GM23338 (cell line): ENCODE measurements around the gene COL20A1. TPM values are rescaled to one million over a fixed set of nuclear protein-coding genes. Genes with fewer than 3 reads are reported as not detected.

Experiments
- ATAC-seq: fragments of 200-7000 bp; cut with Tn5 transposase; 3 replicates; pipeline ENCODE4 v1.9.1; 2020
- DNase-seq: peaks from one replicate; pipeline ENCODE4 v3.0.0-alpha.2; 2015; ENCODE audit warnings: low spot score
- H2AFZ ChIP-seq: fragments of 200-600 bp; sonication (generic); 2 replicates; pipeline ENCODE4 v1.8.0; 2016; ENCODE audit warnings: antibody characterized with exemption, mild to moderate bottlenecking, moderate library complexity
- H3F3A ChIP-seq: fragments of 200-600 bp; sonication (generic); replicated peaks from 2 replicates; pipeline ENCODE4 v1.8.0; 2017; ENCODE audit warnings: antibody characterized with exemption, mixed run types, low read depth
- H3K27ac ChIP-seq: fragments of 200-600 bp; sonication (generic); 2 replicates; pipeline ENCODE4 v1.6.1; 2016; ENCODE audit warnings: low read depth
- H3K27me3 ChIP-seq: fragments of 200-600 bp; sonication (generic); 2 replicates; pipeline ENCODE4 v1.8.0; 2016; ENCODE audit warnings: mild to moderate bottlenecking, mixed run types, moderate library complexity; ENCODE audit not compliant: insufficient read depth
- H3K36me3 ChIP-seq: fragments of 200-600 bp; sonication (generic); 2 replicates; pipeline ENCODE4 v1.8.0; 2016; ENCODE audit warnings: mild to moderate bottlenecking; ENCODE audit not compliant: insufficient read depth
- H3K4me1 ChIP-seq: fragments of 200-600 bp; sonication (generic); 2 replicates; pipeline ENCODE4 v1.8.0; 2016; ENCODE audit warnings: mild to moderate bottlenecking, moderate library complexity; ENCODE audit not compliant: insufficient read depth
- H3K4me2 ChIP-seq: fragments of 200-600 bp; sonication (generic); 2 replicates; pipeline ENCODE4 v1.7.1; 2017; ENCODE audit warnings: mixed run types
- H3K4me3 ChIP-seq: fragments of 200-600 bp; sonication (generic); 2 replicates; pipeline ENCODE4 v1.6.1; 2016; ENCODE audit warnings: mixed run types
- H3K79me2 ChIP-seq: fragments of 200-600 bp; sonication (generic); replicated peaks from 2 replicates; pipeline ENCODE4 v1.8.0; 2017; ENCODE audit warnings: mild to moderate bottlenecking; ENCODE audit not compliant: insufficient read depth
- H3K9me2 ChIP-seq: fragments of 200-600 bp; sonication (generic); 2 replicates; pipeline ENCODE4 v1.8.0; 2017; ENCODE audit not compliant: insufficient read depth
- H4K20me1 ChIP-seq: fragments of 200-600 bp; sonication (generic); replicated peaks from 2 replicates; pipeline ENCODE4 v1.8.0; 2017; ENCODE audit warnings: mild to moderate bottlenecking; ENCODE audit not compliant: insufficient read depth
- H3K27ac Mint-ChIP-seq: 2 replicates; pipeline ENCODE4 v1.8.0; 2020; ENCODE audit warnings: inconsistent platforms, mild to moderate bottlenecking, moderate library complexity, mixed read lengths
- H3K27me3 Mint-ChIP-seq: 3 replicates; pipeline ENCODE4 v1.8.0; 2022; ENCODE audit warnings: low read depth, mild to moderate bottlenecking, moderate library complexity, mixed read lengths, inconsistent platforms; ENCODE audit not compliant: insufficient read depth, poor library complexity
- H3K36me3 Mint-ChIP-seq: 3 replicates; pipeline ENCODE4 v1.8.0; 2021; ENCODE audit warnings: low read depth, mild to moderate bottlenecking, inconsistent platforms, moderate library complexity, mixed read lengths
- H3K4me1 Mint-ChIP-seq: 3 replicates; pipeline ENCODE4 v1.8.0; 2020; ENCODE audit warnings: mild to moderate bottlenecking, inconsistent platforms, mixed read lengths
- H3K4me3 Mint-ChIP-seq: 3 replicates; pipeline ENCODE4 v1.8.0; 2021; ENCODE audit warnings: moderate library complexity, mild to moderate bottlenecking, inconsistent platforms, mixed read lengths
- H3K9me3 Mint-ChIP-seq: 3 replicates; pipeline ENCODE4 v1.8.0; 2020; ENCODE audit warnings: moderate library complexity, mild to moderate bottlenecking, inconsistent platforms, mixed read lengths
- CREB1 ChIP-seq: fragments of 250-450 bp; sonication (Bioruptor Pico); IDR thresholded peaks from 2 replicates; pipeline ENCODE4 v1.5.0; 2020; ENCODE audit warnings: low read depth, mild to moderate bottlenecking, moderate library complexity
- CTCF ChIP-seq, 2 experiments: fragments of 200-600 bp in 1 of 2; sonication (generic) in 1 of 2; conservative IDR thresholded peaks; 2 replicates each; pipeline versions ENCODE4 v1.5.1 to v1.6.1; 2016 to 2017; ENCODE audit warnings: antibody characterized with exemption in 2 of 2, low read depth in 2 of 2, mild to moderate bottlenecking in 2 of 2, moderate library complexity in 1 of 2
- EZH2 ChIP-seq: fragments of 200-600 bp; sonication (generic); IDR thresholded peaks from one replicate; pipeline ENCODE4 v1.8.0; 2017; ENCODE audit warnings: antibody characterized with exemption, mild to moderate bottlenecking, low read depth; ENCODE audit not compliant: unreplicated experiment
- EZH2phosphoT487 ChIP-seq: fragments of 200-600 bp; sonication (generic); IDR thresholded peaks from one replicate; pipeline ENCODE4 v1.8.1; 2018; ENCODE audit warnings: antibody characterized with exemption; ENCODE audit not compliant: unreplicated experiment
- JUNB ChIP-seq: IDR thresholded peaks from one replicate; pipeline ENCODE4 v1.6.1; 2016; ENCODE audit warnings: antibody characterized with exemption; ENCODE audit not compliant: unreplicated experiment
- NANOG ChIP-seq: IDR thresholded peaks from 2 replicates; pipeline ENCODE4 v1.6.1; 2016; ENCODE audit warnings: antibody characterized with exemption, borderline replicate concordance
- POLR2AphosphoS5 ChIP-seq: IDR thresholded peaks from 2 replicates; pipeline ENCODE4 v1.6.1; 2016; ENCODE audit warnings: antibody characterized with exemption, low read depth
- STAT1 ChIP-seq: IDR thresholded peaks from one replicate; pipeline ENCODE4 v1.6.1; 2016; ENCODE audit warnings: antibody characterized with exemption; ENCODE audit not compliant: unreplicated experiment
- ZNF331 ChIP-seq: fragments of 250-450 bp; sonication (Bioruptor Pico); IDR thresholded peaks from 2 replicates; pipeline ENCODE4 v1.5.0; 2020; ENCODE audit warnings: low read depth, mild to moderate bottlenecking, moderate library complexity
- polyA plus RNA-seq: library from polyadenylated mRNA; unstranded; fragments of >200 nt; fragmentation: Nextera tagmentation; extraction: Ambion mirVana; gene quantifications from 2 replicates; pipeline ENCODE4 v1.2.1, GENCODE V29; 2016
- total RNA-seq: library from RNA; depleted of rRNA; stranded (reverse); fragments of >200 nt; shearing (Covaris generic); gene quantifications from 2 replicates; pipeline ENCODE4 v1.2.3, GENCODE V29; 2014
- TF ChIP-seq, protein P1 (sequence below): IDR thresholded peaks from one replicate; pipeline ENCODE4 v1.6.1; 2018; ENCODE audit warnings: antibody characterized with exemption; ENCODE audit not compliant: unreplicated experiment
- TF ChIP-seq, protein P2 (sequence below): IDR thresholded peaks from 2 replicates; pipeline ENCODE4 v1.6.1; 2016; ENCODE audit warnings: antibody characterized with exemption
- TF ChIP-seq, protein P3 (sequence below): fragments of 250-450 bp; sonication (Bioruptor Pico); IDR thresholded peaks from 2 replicates; pipeline ENCODE4 v1.5.0; 2020; ENCODE audit warnings: mild to moderate bottlenecking, moderate library complexity

Gene COL20A1
- total and polyA plus RNA-seq, 2 experiments from 2014 or later = 0.28 to 0.79 TPM

DNA sequence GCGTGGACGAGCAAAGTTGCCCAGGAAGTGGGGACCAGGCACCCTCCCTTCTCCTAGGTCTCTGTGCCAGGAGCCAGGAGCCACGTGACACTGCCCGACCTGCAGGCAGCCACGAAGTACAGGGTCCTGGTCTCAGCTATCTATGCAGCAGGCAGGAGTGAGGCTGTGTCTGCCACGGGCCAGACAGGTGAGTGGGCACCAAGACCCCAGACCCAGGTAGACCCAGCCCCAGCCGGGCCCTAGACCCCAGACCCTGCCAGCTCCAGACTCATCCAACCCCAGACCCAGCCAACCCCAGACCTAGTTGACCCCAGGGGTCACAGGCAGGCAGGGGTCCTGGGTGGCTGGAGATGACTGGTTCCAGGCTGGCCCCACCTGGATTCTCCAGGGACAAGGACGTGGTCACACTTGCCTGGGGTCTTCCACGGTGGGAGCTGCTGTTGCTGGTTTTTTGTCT lies 21.1 kb downstream of the COL20A1 start:
- Histone ChIP-seq H3K9me2 (no peaks in the 10 kb centered on the region), H3K27me3 (no peaks in the 10 kb centered on the region), H4K20me1 (no peaks in the 10 kb centered on the region), H3K4me2 (no peak overlapping the region), H3F3A (no peaks in the 10 kb centered on the region), H2AFZ (no peak overlapping the region), H3K4me1 (no peaks in the 10 kb centered on the region), H3K4me3 (no peak overlapping the region), H3K79me2 (no peaks in the 10 kb centered on the region), H3K36me3 (no peaks in the 10 kb centered on the region), H3K27ac (no peak overlapping the region)
- Mint-ChIP-seq H3K27ac (no peak overlapping the region), H3K4me1 (peaks cover 4% of the 10 kb centered on the region; the same call in 1 of the 3 replicates), H3K27me3 (no peaks in the 10 kb centered on the region), H3K9me3 (no peaks in the 10 kb centered on the region), H3K36me3 (no peaks in the 10 kb centered on the region), H3K4me3 (no peak overlapping the region)
- TF ChIP-seq EZH2phosphoT487 = no peak
- TF ChIP-seq JUNB = no peak
- no peak for TF ChIP-seq STAT1
- no peak for TF ChIP-seq ZNF331 (CRISPR knock-in tag)
- no peak for TF ChIP-seq CREB1 (CRISPR knock-in tag)
- no peak for TF ChIP-seq POLR2AphosphoS5
- no peak for TF ChIP-seq EZH2
- TF ChIP-seq NANOG = no peak
- TF ChIP-seq, protein P1, sequence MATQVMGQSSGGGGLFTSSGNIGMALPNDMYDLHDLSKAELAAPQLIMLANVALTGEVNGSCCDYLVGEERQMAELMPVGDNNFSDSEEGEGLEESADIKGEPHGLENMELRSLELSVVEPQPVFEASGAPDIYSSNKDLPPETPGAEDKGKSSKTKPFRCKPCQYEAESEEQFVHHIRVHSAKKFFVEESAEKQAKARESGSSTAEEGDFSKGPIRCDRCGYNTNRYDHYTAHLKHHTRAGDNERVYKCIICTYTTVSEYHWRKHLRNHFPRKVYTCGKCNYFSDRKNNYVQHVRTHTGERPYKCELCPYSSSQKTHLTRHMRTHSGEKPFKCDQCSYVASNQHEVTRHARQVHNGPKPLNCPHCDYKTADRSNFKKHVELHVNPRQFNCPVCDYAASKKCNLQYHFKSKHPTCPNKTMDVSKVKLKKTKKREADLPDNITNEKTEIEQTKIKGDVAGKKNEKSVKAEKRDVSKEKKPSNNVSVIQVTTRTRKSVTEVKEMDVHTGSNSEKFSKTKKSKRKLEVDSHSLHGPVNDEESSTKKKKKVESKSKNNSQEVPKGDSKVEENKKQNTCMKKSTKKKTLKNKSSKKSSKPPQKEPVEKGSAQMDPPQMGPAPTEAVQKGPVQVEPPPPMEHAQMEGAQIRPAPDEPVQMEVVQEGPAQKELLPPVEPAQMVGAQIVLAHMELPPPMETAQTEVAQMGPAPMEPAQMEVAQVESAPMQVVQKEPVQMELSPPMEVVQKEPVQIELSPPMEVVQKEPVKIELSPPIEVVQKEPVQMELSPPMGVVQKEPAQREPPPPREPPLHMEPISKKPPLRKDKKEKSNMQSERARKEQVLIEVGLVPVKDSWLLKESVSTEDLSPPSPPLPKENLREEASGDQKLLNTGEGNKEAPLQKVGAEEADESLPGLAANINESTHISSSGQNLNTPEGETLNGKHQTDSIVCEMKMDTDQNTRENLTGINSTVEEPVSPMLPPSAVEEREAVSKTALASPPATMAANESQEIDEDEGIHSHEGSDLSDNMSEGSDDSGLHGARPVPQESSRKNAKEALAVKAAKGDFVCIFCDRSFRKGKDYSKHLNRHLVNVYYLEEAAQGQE = no peak
- TF ChIP-seq, protein P2, sequence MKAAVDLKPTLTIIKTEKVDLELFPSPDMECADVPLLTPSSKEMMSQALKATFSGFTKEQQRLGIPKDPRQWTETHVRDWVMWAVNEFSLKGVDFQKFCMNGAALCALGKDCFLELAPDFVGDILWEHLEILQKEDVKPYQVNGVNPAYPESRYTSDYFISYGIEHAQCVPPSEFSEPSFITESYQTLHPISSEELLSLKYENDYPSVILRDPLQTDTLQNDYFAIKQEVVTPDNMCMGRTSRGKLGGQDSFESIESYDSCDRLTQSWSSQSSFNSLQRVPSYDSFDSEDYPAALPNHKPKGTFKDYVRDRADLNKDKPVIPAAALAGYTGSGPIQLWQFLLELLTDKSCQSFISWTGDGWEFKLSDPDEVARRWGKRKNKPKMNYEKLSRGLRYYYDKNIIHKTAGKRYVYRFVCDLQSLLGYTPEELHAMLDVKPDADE = no peak
- TF ChIP-seq CTCF (conservative IDR thresholded peaks at IDR 0.05; ENCODE audit: low read depth in 2 of 2) = no peak
- TF ChIP-seq, protein P3, sequence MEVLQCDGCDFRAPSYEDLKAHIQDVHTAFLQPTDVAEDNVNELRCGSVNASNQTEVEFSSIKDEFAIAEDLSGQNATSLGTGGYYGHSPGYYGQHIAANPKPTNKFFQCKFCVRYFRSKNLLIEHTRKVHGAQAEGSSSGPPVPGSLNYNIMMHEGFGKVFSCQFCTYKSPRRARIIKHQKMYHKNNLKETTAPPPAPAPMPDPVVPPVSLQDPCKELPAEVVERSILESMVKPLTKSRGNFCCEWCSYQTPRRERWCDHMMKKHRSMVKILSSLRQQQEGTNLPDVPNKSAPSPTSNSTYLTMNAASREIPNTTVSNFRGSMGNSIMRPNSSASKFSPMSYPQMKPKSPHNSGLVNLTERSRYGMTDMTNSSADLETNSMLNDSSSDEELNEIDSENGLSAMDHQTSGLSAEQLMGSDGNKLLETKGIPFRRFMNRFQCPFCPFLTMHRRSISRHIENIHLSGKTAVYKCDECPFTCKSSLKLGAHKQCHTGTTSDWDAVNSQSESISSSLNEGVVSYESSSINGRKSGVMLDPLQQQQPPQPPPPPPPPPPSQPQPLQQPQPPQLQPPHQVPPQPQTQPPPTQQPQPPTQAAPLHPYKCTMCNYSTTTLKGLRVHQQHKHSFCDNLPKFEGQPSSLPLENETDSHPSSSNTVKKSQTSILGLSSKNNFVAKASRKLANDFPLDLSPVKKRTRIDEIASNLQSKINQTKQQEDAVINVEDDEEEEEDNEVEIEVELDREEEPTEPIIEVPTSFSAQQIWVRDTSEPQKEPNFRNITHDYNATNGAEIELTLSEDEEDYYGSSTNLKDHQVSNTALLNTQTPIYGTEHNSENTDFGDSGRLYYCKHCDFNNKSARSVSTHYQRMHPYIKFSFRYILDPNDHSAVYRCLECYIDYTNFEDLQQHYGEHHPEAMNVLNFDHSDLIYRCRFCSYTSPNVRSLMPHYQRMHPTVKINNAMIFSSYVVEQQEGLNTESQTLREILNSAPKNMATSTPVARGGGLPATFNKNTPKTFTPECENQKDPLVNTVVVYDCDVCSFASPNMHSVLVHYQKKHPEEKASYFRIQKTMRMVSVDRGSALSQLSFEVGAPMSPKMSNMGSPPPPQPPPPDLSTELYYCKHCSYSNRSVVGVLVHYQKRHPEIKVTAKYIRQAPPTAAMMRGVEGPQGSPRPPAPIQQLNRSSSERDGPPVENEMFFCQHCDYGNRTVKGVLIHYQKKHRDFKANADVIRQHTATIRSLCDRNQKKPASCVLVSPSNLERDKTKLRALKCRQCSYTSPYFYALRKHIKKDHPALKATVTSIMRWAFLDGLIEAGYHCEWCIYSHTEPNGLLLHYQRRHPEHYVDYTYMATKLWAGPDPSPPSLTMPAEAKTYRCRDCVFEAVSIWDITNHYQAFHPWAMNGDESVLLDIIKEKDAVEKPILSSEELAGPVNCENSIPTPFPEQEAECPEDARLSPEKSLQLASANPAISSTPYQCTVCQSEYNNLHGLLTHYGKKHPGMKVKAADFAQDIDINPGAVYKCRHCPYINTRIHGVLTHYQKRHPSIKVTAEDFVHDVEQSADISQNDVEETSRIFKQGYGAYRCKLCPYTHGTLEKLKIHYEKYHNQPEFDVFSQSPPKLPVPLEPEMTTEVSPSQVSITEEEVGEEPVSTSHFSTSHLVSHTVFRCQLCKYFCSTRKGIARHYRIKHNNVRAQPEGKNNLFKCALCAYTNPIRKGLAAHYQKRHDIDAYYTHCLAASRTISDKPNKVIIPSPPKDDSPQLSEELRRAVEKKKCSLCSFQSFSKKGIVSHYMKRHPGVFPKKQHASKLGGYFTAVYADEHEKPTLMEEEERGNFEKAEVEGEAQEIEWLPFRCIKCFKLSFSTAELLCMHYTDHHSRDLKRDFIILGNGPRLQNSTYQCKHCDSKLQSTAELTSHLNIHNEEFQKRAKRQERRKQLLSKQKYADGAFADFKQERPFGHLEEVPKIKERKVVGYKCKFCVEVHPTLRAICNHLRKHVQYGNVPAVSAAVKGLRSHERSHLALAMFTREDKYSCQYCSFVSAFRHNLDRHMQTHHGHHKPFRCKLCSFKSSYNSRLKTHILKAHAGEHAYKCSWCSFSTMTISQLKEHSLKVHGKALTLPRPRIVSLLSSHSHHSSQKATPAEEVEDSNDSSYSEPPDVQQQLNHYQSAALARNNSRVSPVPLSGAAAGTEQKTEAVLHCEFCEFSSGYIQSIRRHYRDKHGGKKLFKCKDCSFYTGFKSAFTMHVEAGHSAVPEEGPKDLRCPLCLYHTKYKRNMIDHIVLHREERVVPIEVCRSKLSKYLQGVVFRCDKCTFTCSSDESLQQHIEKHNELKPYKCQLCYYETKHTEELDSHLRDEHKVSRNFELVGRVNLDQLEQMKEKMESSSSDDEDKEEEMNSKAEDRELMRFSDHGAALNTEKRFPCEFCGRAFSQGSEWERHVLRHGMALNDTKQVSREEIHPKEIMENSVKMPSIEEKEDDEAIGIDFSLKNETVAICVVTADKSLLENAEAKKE (CRISPR knock-in tag) = no peak
- ATAC-seq (no peak), DNase-seq (no peak)
